Measurements from ENCODE around the gene GABRB1.

DNA sequence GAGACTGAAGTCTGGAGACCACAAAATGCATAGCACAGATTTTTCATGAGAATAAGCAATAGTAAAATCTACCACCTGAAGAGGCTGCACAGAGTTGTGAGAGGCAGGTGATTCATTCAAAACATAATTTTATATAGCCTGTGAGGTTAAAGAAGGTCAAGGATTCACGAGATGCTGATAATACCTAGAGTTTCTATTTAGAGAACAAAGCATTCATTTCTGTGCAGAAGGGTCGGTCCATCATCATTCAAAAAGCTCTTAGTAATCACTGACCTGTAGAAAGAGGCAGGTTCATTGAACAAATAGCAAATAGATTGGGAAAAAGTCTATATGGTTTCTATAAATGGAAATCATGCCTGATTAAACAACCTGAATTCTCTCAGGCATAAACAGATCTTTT is 26.6 kb downstream of the GABRB1 start:
- TF ChIP-seq, protein P1, sequence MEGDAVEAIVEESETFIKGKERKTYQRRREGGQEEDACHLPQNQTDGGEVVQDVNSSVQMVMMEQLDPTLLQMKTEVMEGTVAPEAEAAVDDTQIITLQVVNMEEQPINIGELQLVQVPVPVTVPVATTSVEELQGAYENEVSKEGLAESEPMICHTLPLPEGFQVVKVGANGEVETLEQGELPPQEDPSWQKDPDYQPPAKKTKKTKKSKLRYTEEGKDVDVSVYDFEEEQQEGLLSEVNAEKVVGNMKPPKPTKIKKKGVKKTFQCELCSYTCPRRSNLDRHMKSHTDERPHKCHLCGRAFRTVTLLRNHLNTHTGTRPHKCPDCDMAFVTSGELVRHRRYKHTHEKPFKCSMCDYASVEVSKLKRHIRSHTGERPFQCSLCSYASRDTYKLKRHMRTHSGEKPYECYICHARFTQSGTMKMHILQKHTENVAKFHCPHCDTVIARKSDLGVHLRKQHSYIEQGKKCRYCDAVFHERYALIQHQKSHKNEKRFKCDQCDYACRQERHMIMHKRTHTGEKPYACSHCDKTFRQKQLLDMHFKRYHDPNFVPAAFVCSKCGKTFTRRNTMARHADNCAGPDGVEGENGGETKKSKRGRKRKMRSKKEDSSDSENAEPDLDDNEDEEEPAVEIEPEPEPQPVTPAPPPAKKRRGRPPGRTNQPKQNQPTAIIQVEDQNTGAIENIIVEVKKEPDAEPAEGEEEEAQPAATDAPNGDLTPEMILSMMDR (IDR thresholded peaks at IDR 0.05): no peak
- TF ChIP-seq POLR2AphosphoS5 (IDR thresholded peaks at IDR 0.05): no peak
- TF ChIP-seq POLR2A (IDR thresholded peaks at IDR 0.05): no peak

All from prostate gland (tissue), 2 donors.